ENCODE data around the gene SIGLEC12.

DNA sequence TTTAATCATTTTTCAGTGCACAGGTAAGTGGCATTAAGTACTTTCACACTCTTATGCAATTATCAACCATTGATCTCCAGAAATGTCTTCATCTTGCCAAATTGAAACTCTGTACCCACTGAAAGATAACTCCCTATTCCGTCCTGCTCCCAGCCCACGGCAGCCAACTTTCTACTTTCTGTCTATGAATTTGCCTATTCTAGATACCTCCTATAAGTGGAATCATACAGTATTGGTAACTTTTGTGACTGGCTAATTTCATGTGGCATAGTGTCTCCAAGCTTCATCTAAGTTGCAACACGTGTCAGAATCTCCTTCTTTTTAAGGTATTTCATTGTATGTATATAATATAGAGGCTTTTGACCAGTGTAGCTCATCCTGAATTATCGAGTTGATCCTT lies 29.0 kb downstream of the SIGLEC12 start:
- TF ChIP-seq, protein P1, sequence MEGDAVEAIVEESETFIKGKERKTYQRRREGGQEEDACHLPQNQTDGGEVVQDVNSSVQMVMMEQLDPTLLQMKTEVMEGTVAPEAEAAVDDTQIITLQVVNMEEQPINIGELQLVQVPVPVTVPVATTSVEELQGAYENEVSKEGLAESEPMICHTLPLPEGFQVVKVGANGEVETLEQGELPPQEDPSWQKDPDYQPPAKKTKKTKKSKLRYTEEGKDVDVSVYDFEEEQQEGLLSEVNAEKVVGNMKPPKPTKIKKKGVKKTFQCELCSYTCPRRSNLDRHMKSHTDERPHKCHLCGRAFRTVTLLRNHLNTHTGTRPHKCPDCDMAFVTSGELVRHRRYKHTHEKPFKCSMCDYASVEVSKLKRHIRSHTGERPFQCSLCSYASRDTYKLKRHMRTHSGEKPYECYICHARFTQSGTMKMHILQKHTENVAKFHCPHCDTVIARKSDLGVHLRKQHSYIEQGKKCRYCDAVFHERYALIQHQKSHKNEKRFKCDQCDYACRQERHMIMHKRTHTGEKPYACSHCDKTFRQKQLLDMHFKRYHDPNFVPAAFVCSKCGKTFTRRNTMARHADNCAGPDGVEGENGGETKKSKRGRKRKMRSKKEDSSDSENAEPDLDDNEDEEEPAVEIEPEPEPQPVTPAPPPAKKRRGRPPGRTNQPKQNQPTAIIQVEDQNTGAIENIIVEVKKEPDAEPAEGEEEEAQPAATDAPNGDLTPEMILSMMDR (IDR thresholded peaks at IDR 0.05): no peak
- TF ChIP-seq EZH2 (IDR thresholded peaks at IDR 0.05; ENCODE audit: borderline replicate concordance, insufficient read depth, low read depth, low read length, poor library complexity, severe bottlenecking): no peak
